Stimulated activated CD8-positive, alpha-beta memory T cell treated with anti-CD3 and anti-CD28 coated beads, Interleukin-12 subunit alpha, Interleukin-12 subunit beta, amount 100 ng/mL, for 24 hours (primary cell): Measurements from ENCODE around the gene LAMC2.

Source experiments
- DNase-seq: peaks from one replicate; pipeline ENCODE4 v3.0.0-alpha.2; 2020; ENCODE audit errors: extremely low read depth

LAMC2 gene

GRCh38 chr1:183287191-183287675 is 101.2 kb downstream of the LAMC2 start:
- DNase-seq, result no peak

DNA sequence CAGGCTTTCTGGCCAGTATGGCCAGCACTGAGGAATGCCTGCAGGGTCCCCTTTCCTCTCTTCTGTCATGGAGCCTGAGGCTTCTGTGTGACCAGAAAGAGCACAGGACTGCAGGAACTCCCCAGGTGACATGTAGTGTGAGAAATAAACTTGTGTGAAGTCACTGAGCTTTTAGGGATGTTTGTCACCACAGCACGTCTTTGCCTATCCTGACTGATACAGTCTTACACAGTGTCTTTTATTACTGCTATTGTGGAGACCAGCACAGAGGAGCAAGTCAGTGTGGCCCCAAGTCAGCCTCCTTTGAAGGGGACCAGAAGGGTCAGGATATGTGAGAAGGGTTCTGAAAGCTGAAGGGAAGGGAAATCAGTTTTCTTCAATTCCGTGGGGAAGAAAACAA is 102.5 kb downstream of the LAMC2 start:
- no peak for DNase-seq

DNA sequence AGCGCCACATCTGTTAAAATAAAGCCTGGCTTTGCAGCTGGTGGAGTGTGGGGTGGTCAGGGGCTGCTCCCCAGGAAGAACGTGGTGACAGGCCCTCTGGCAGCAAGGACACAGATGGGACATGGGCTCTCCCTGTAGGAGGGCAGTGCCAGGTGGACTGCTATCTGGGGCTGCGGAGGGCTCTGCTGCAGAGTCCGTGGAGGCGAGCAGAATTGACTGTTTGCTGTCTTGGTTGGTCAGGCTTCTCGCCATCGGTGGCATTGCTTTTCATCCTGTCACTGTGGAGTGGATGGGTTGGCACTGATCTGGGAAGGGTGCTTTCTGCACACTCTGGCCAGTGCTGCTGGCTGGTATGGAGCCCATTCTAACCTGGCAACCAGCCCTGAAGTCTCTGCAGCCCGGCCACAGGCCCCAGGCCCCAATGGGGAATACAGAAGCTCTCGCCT is 103.0 kb downstream of the LAMC2 start:
- DNase-seq, result no peak

DNA sequence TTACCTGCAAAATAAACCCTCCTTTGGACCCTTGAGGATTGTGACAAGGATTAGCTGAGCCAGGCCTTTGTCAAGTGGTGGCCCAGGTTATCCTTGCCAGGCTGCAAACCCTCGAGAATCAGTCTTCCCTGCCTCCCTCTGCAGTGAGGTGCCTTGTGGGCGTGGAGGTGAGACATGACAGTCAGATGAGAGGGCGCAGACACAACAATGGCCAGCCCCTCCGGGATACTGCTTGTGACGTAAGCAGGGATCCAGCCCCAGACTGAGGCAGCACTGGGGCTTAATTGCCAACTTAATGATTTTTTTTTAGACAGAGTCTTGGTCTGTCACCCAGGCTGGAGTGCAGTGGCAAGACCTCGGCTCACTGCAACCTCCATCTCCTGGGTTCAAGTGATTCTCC is 104.6 kb downstream of the LAMC2 start:
- no peak for DNase-seq

DNA sequence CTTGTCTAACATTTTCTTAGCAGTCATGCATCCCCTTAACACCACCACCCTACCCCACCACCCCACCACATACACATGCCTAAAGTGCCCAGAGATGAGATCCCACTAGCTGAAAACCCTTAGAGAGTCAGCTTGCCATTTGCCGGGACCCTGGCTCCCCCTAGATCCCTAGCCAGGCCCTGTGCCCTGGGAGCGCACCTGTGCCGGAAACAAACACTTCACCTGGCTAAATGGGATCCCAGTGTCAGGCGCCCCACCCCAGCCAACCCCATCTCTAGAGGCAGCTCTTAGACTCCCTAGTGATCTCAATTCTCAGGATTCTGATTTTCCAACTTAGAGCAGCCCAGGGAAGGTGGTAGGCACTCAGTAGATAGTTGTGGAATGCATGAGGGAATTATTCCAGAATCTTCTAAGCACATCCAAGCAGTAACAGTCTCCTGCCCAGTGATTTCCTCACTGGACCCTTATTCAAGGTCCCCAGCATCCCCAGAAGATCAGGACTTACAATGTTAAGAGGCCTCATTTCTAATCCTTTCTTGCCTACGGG is 105.2 kb downstream of the LAMC2 start:
- DNase-seq, result no peak

GRCh38 chr1:183291802-183292514 is 105.9 kb downstream of the LAMC2 start:
- DNase-seq, result no peak

DNA sequence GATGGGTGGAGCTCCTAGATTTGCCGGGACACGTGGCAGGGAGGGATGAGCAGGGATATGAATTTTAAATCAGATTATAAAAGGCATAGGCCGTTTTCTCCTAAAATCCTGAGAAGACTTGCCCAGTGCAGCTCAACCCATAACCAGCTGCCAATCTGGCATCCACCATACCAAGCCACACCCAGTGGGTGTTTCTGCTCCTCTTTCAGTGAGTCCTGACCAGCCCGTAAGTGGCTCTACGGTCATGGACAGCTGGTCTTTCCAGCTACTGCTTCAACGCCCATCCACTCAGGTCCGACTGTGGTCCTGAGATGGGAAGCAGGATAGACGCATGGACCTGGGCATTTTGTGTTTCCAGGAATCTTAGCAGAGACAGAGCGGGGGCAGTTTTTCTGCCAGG is 107.2 kb downstream of the LAMC2 start:
- DNase-seq, result no peak

- no peak for DNase-seq
These were observed 107.8 kb downstream of the LAMC2 start for GRCh38 chr1:183293876-183294275.
